Measurements from ENCODE around the gene MIGA2. TPM values are rescaled to one million over a fixed set of nuclear protein-coding genes. Genes with fewer than 3 reads are reported as not detected.

MIGA2 gene
- polyA plus RNA-seq, 2 of the 4 experiments (the other 2 are of a cell fraction): 6.4 to 16.1 TPM

DNA sequence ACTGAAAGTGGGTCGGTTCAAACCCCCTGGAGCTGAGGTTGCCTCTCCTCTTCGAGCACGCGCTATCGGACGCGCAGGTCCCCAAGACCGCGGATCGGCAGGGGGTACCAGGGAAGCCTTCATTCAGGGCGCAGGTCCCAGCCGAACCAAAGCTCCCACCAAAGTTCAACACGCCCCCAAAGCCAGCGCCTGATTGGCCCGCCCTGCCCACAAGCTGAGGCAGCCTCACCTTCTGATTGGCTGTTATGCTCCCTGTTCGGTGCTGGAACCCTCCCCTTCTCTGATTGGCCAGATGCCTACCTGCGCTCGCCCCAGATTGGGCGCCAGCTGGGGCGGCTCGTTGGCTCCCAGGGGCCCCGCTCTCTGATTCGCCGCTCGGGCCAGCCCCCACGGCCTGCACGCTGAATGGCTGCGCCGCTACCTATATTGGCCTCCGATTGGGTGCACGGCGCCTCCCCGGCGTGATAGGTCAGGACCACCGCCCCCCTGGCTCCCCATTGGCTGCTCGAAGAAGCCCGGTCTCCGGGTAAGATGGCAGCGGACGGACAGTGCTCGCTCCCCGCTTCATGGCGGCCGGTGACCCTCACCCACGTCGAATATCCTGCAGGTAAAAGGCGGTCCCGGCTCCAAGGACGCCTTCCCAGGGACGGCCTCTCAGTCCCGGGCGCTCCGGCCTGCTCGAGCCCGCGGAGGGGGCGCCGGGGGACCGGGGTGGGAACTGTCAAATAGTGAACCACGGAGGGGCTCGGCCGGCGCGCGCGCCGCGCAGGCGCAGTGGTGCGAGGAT is 44.4 kb downstream of the MIGA2 start, which contains the start of gene DOLPP1:
Gene DOLPP1 (plus strand): TSS at position 511 of the 787 bp plus-strand sequence. CDS start 21 bp downstream, at position 532.
- Histone ChIP-seq H3K4me3 (peak within 1 kb of the TSS; percentile 78), H3K4me1 (peaks cover 18% of the 10 kb centered on the region; the same call in 2 of the 3 replicates), H3K4me2 (peak within 1 kb of the TSS; percentile 99), H3K9me3 (no peaks in the 10 kb centered on the region), H3K27ac (peak within 1 kb of the TSS; percentile 90 to 94)
- ChIA-PET POLR2A (interaction anchor here (0.6 to 1.9 kb wide), 12 partner anchors 9 to 545 kb away, joined by 3 to 8 read pairs (median 4); partner anchors contain the start of genes MIGA2, NTMT1 and SH3GLB2), CTCF (interaction anchor here (0.6 to 1.9 kb wide), 5 partner anchors 14 to 302 kb away, joined by 3 to 9 read pairs (median 4); no protein-coding TSS in a partner anchor)
- FAIRE-seq (no peak), DNase-seq (ENCODE audit: low read depth in 1 of 2, low spot score in 1 of 2) (peak; percentile 99 to 100), ATAC-seq (peak; percentile 96 to 98)
- 1% methylated on average over 22 of the region's 70 CpGs for WGBS (ENCODE audit: missing lambda C conversion rate)
- TF ChIP-seq, protein P1, sequence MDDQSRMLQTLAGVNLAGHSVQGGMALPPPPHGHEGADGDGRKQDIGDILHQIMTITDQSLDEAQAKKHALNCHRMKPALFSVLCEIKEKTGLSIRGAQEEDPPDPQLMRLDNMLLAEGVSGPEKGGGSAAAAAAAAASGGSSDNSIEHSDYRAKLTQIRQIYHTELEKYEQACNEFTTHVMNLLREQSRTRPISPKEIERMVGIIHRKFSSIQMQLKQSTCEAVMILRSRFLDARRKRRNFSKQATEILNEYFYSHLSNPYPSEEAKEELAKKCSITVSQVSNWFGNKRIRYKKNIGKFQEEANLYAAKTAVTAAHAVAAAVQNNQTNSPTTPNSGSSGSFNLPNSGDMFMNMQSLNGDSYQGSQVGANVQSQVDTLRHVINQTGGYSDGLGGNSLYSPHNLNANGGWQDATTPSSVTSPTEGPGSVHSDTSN (IDR thresholded peaks at IDR 0.05): peak; percentile 97
- TF ChIP-seq KDM5A (IDR thresholded peaks at IDR 0.05) (peak; percentile 52), RFX5 (IDR thresholded peaks at IDR 0.05) (peak; percentile 95), CBX2 (IDR thresholded peaks at IDR 0.05; ENCODE audit: borderline replicate concordance, low read depth) (no peak), HOXB5 (CRISPR knock-in tag; IDR thresholded peaks at IDR 0.05) (peak; percentile 99), FOSB (CRISPR knock-in tag; IDR thresholded peaks at IDR 0.05) (no peak), MAFK (IDR thresholded peaks at IDR 0.05; ENCODE audit: partially characterized antibody) (no peak), NR3C1 (IDR thresholded peaks at IDR 0.05) (no peak), RAD21 (conservative IDR thresholded peaks at IDR 0.05 in 1 of 2, IDR thresholded peaks at IDR 0.05 in 1 of 2) (no peak), CEBPB (IDR thresholded peaks at IDR 0.05) (no peak), POLR2A (IDR thresholded peaks at IDR 0.05; ENCODE audit: low read length) (peak; percentile 60), KDM1A (IDR thresholded peaks at IDR 0.05; ENCODE audit: low read depth) (peak; percentile 79; the same call in 1 of the 2 replicates), GATA3 (IDR thresholded peaks at IDR 0.05; ENCODE audit: borderline replicate concordance) (no peak), POLR2AphosphoS2 (conservative IDR thresholded peaks at IDR 0.05; ENCODE audit: low read length) (no peak), EP300 (IDR thresholded peaks at IDR 0.05) (no peak), ZNF302 (CRISPR knock-in tag; IDR thresholded peaks at IDR 0.05) (peak; percentile 92; the same call in 1 of the 2 replicates), CHD4 (IDR thresholded peaks at IDR 0.05; ENCODE audit: borderline replicate concordance) (no peak), NPAS2 (CRISPR knock-in tag; IDR thresholded peaks at IDR 0.05; ENCODE audit: borderline replicate concordance) (peak; percentile 92), RCOR1 (IDR thresholded peaks at IDR 0.05; ENCODE audit: low read depth, low read length) (no peak), HEYL (CRISPR knock-in tag; IDR thresholded peaks at IDR 0.05) (peak; percentile 98; the same call in 1 of the 2 replicates), MAZ (IDR thresholded peaks at IDR 0.05; ENCODE audit: borderline replicate concordance, low read depth, low read length) (no peak; the same call in 1 of the 2 replicates), MYC (IDR thresholded peaks at IDR 0.05; ENCODE audit: borderline replicate concordance, low read length) (no peak), BHLHE40 (IDR thresholded peaks at IDR 0.05; ENCODE audit: low read depth, low read length) (no peak), JUN (IDR thresholded peaks at IDR 0.05) (peak; percentile 24 to 59; a peak in 2 of 5 replicates), CHD2 (IDR thresholded peaks at IDR 0.05; ENCODE audit: low read length, partially characterized antibody) (peak; percentile 45), CBX8 (IDR thresholded peaks at IDR 0.05) (no peak), RNF2 (IDR thresholded peaks at IDR 0.05; ENCODE audit: borderline replicate concordance, low read depth) (no peak)
- TF ChIP-seq, protein P2, sequence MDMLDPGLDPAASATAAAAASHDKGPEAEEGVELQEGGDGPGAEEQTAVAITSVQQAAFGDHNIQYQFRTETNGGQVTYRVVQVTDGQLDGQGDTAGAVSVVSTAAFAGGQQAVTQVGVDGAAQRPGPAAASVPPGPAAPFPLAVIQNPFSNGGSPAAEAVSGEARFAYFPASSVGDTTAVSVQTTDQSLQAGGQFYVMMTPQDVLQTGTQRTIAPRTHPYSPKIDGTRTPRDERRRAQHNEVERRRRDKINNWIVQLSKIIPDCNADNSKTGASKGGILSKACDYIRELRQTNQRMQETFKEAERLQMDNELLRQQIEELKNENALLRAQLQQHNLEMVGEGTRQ (IDR thresholded peaks at IDR 0.05): peak; percentile 65
- TF ChIP-seq, protein P3, sequence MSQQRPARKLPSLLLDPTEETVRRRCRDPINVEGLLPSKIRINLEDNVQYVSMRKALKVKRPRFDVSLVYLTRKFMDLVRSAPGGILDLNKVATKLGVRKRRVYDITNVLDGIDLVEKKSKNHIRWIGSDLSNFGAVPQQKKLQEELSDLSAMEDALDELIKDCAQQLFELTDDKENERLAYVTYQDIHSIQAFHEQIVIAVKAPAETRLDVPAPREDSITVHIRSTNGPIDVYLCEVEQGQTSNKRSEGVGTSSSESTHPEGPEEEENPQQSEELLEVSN (IDR thresholded peaks at IDR 0.05; ENCODE audit: borderline replicate concordance, low read depth): 0 out of 2 replicates have a peak, but pooled peaks have one; percentile 38
- TF ChIP-seq, protein P4, sequence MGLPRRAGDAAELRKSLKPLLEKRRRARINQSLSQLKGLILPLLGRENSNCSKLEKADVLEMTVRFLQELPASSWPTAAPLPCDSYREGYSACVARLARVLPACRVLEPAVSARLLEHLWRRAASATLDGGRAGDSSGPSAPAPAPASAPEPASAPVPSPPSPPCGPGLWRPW (IDR thresholded peaks at IDR 0.05): no peak
- TF ChIP-seq, protein P5, sequence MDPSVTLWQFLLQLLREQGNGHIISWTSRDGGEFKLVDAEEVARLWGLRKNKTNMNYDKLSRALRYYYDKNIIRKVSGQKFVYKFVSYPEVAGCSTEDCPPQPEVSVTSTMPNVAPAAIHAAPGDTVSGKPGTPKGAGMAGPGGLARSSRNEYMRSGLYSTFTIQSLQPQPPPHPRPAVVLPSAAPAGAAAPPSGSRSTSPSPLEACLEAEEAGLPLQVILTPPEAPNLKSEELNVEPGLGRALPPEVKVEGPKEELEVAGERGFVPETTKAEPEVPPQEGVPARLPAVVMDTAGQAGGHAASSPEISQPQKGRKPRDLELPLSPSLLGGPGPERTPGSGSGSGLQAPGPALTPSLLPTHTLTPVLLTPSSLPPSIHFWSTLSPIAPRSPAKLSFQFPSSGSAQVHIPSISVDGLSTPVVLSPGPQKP (IDR thresholded peaks at IDR 0.05; ENCODE audit: low read depth, low read length): no peak
- TF ChIP-seq, protein P6, sequence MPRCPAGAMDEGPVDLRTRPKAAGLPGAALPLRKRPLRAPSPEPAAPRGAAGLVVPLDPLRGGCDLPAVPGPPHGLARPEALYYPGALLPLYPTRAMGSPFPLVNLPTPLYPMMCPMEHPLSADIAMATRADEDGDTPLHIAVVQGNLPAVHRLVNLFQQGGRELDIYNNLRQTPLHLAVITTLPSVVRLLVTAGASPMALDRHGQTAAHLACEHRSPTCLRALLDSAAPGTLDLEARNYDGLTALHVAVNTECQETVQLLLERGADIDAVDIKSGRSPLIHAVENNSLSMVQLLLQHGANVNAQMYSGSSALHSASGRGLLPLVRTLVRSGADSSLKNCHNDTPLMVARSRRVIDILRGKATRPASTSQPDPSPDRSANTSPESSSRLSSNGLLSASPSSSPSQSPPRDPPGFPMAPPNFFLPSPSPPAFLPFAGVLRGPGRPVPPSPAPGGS (IDR thresholded peaks at IDR 0.05): no peak
- TF ChIP-seq, protein P7, sequence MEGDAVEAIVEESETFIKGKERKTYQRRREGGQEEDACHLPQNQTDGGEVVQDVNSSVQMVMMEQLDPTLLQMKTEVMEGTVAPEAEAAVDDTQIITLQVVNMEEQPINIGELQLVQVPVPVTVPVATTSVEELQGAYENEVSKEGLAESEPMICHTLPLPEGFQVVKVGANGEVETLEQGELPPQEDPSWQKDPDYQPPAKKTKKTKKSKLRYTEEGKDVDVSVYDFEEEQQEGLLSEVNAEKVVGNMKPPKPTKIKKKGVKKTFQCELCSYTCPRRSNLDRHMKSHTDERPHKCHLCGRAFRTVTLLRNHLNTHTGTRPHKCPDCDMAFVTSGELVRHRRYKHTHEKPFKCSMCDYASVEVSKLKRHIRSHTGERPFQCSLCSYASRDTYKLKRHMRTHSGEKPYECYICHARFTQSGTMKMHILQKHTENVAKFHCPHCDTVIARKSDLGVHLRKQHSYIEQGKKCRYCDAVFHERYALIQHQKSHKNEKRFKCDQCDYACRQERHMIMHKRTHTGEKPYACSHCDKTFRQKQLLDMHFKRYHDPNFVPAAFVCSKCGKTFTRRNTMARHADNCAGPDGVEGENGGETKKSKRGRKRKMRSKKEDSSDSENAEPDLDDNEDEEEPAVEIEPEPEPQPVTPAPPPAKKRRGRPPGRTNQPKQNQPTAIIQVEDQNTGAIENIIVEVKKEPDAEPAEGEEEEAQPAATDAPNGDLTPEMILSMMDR (IDR thresholded peaks at IDR 0.05): no peak

Measured in A549 (cell line).